GM08714 (cell line): ENCODE results near the gene DNAH14.
"Not testable (repeated sequence)": the region's sequence is repeated elsewhere in the genome, so short reads cannot be mapped to it uniquely, and the experiment has no call there.

Source experiments
- H3K4me3 ChIP-seq: fragments of 200-500 bp; sonication (Bioruptor generic); 2 replicates; pipeline ENCODE4 v1.5.1; 2014; ENCODE audit warnings: mild to moderate bottlenecking, low read length, inconsistent platforms
- ZNF274 ChIP-seq: IDR thresholded peaks from 2 replicates; pipeline ENCODE4 v1.6.1; 2012; ENCODE audit warnings: mild to moderate bottlenecking, low read depth, low read length

Gene DNAH14

GRCh38 chr1:225258811-225259210 lies 329.3 kb downstream of the DNAH14 start:
- no peak for TF ChIP-seq ZNF274

GRCh38 chr1:225259542-225259941 lies 330.1 kb downstream of the DNAH14 start:
- TF ChIP-seq ZNF274: no peak
- no peak overlapping the region for H3K4me3 ChIP-seq

More at GRCh38 chr1:225258811-225259210, 329.3 kb downstream of the DNAH14 start:
- no peak overlapping the region for H3K4me3 ChIP-seq

- no peak overlapping the region for H3K4me3 ChIP-seq
- no peak for TF ChIP-seq ZNF274
Measured at GRCh38 chr1:225260319-225260718, 330.8 kb downstream of the DNAH14 start.

- TF ChIP-seq ZNF274: no peak
- H3K4me3 ChIP-seq: no peak overlapping the region
Measured at GRCh38 chr1:225277445-225277844, 348.0 kb downstream of the DNAH14 start.

- TF ChIP-seq ZNF274: no peak
- no peak overlapping the region for H3K4me3 ChIP-seq
Measured at GRCh38 chr1:225280563-225280962, 351.1 kb downstream of the DNAH14 start.

- no peak for TF ChIP-seq ZNF274
Measured at GRCh38 chr1:225290244-225290643, 360.8 kb downstream of the DNAH14 start.

GRCh38 chr1:225299624-225300023 lies 370.1 kb downstream of the DNAH14 start:
- H3K4me3 ChIP-seq: no peak overlapping the region
- TF ChIP-seq ZNF274: no peak

More at GRCh38 chr1:225290244-225290643, 360.8 kb downstream of the DNAH14 start:
- no peak overlapping the region for H3K4me3 ChIP-seq

GRCh38 chr1:225300381-225300780 lies 370.9 kb downstream of the DNAH14 start:
- TF ChIP-seq ZNF274: no peak
- no peak overlapping the region for H3K4me3 ChIP-seq

- no peak overlapping the region for H3K4me3 ChIP-seq
- TF ChIP-seq ZNF274: no peak
Measured at GRCh38 chr1:225304996-225305395, 375.5 kb downstream of the DNAH14 start.

GRCh38 chr1:225310544-225310943 lies 381.1 kb downstream of the DNAH14 start:
- H3K4me3 ChIP-seq: not testable (repeated sequence)

GRCh38 chr1:225318706-225319575 lies 389.5 kb downstream of the DNAH14 start:
- H3K4me3 ChIP-seq: no peak overlapping the region
- TF ChIP-seq ZNF274: no peak

- H3K4me3 ChIP-seq: no peak overlapping the region
- no peak for TF ChIP-seq ZNF274
Measured at GRCh38 chr1:225319871-225320270, 390.4 kb downstream of the DNAH14 start.

- TF ChIP-seq ZNF274: no peak
- no peak overlapping the region for H3K4me3 ChIP-seq
Measured at GRCh38 chr1:225321784-225322183, 392.3 kb downstream of the DNAH14 start.

GRCh38 chr1:225329041-225329440 lies 399.6 kb downstream of the DNAH14 start:
- H3K4me3 ChIP-seq: no peak overlapping the region
- no peak for TF ChIP-seq ZNF274

- not testable (repeated sequence) for H3K4me3 ChIP-seq
Measured at GRCh38 chr1:225329996-225330395, 400.5 kb downstream of the DNAH14 start.

GRCh38 chr1:225332686-225333085 lies 403.2 kb downstream of the DNAH14 start:
- TF ChIP-seq ZNF274: no peak

GRCh38 chr1:225335098-225335778 lies 405.8 kb downstream of the DNAH14 start:
- H3K4me3 ChIP-seq: not testable (repeated sequence)

More at GRCh38 chr1:225332686-225333085, 403.2 kb downstream of the DNAH14 start:
- no peak overlapping the region for H3K4me3 ChIP-seq
